NCI-H2029 treated with DMSO at 0.1 percent for 48 hours (cell line): ENCODE results near the gene PTGDR2.
A peak's percentile ranks its signal among the peaks of the same experiment; 100 is the strongest.

Source experiments
- DNase-seq: peaks from one replicate; lab custom pipeline; 2025; lab: John Stamatoyannopoulos, UW

The PTGDR2 gene

GRCh38 chr11:60855726-60856633 is at the start of gene PTGDR2:
PTGDR2 (minus strand) TSS chr11:60855950; CDS start chr11:60853722, 2,228 bp downstream.
- no peak for DNase-seq

GRCh38 chr11:60905047-60905446 is 49.3 kb upstream of the PTGDR2 start:
- no peak for DNase-seq

GRCh38 chr11:60902625-60903024 is 46.9 kb upstream of the PTGDR2 start:
- DNase-seq, result no peak

- no peak for DNase-seq
Observed at GRCh38 chr11:60900673-60901404, 45.1 kb upstream of the PTGDR2 start.

- DNase-seq, result no peak
Observed at GRCh38 chr11:60899977-60900376, 44.2 kb upstream of the PTGDR2 start.

GRCh38 chr11:60899046-60899936 is 43.5 kb upstream of the PTGDR2 start:
- DNase-seq, result peak; percentile 23

- DNase-seq, result no peak
Observed at GRCh38 chr11:60897496-60897895, 41.7 kb upstream of the PTGDR2 start.

- DNase-seq, result no peak
Observed at GRCh38 chr11:60895687-60896086, 39.9 kb upstream of the PTGDR2 start.

GRCh38 chr11:60891103-60891741 is 35.5 kb upstream of the PTGDR2 start:
- DNase-seq, result no peak

GRCh38 chr11:60890696-60891095 is 34.9 kb upstream of the PTGDR2 start:
- no peak for DNase-seq

- no peak for DNase-seq
Observed at GRCh38 chr11:60889869-60890311, 34.1 kb upstream of the PTGDR2 start.

- peak; percentile 76 for DNase-seq
Observed at GRCh38 chr11:60887556-60887955, 31.8 kb upstream of the PTGDR2 start.

GRCh38 chr11:60880643-60881282 is 25.0 kb upstream of the PTGDR2 start:
- peak; percentile 79 for DNase-seq

- DNase-seq, result no peak
Observed at GRCh38 chr11:60879971-60880588, 24.3 kb upstream of the PTGDR2 start.

- DNase-seq, result no peak
Observed at GRCh38 chr11:60879104-60879503, 23.4 kb upstream of the PTGDR2 start.

- DNase-seq, result no peak
Observed at GRCh38 chr11:60878245-60879101, 22.7 kb upstream of the PTGDR2 start.

- no peak for DNase-seq
Observed at GRCh38 chr11:60876168-60876485, 20.4 kb upstream of the PTGDR2 start.

- DNase-seq, result no peak
Observed at GRCh38 chr11:60875366-60876167, 19.8 kb upstream of the PTGDR2 start.
